Activated naive CD4-positive, alpha-beta T cell treated with anti-CD3 and anti-CD28 coated beads, Interleukin-2, amount 50 U/mL, for 72 hours (primary cell): ENCODE measurements around the gene WAC. TPM values are rescaled to one million over a fixed set of nuclear protein-coding genes. Genes with fewer than 3 reads are reported as not detected.
"Not testable (repeated sequence)": the region's sequence is repeated elsewhere in the genome, so short reads cannot be mapped to it uniquely, and the experiment has no call there.

Experiments
- ATAC-seq, 2 donors: fragments of 150-1000 bp; cut with Tn5 transposase; 2 replicates each; pipeline ENCODE4 v1.10.0; 2021; ENCODE audit warnings: mild to moderate bottlenecking in 2 of 2, moderate library complexity in 2 of 2
- DNase-seq, 2 donors: peaks; one replicate each; pipeline ENCODE4 v3.0.0; 2021 to 2022; ENCODE audit warnings: low spot score in 2 of 2
- H3K27ac Mint-ChIP-seq, 2 donors: one replicate each; pipeline ENCODE4 v1.8.0; 2022; ENCODE audit warnings: mild to moderate bottlenecking in 2 of 2, mixed read lengths in 2 of 2
- H3K36me3 Mint-ChIP-seq, 2 donors: one replicate each; pipeline ENCODE4 v1.8.0; 2022; ENCODE audit warnings: mixed read lengths in 2 of 2
- H3K9me3 Mint-ChIP-seq, 2 donors: one replicate each; pipeline ENCODE4 v1.8.0; 2022; ENCODE audit warnings: mixed read lengths in 2 of 2
- total RNA-seq, 2 donors: library from RNA; stranded (reverse); gene quantifications; one replicate each; pipeline ENCODE4 v1.2.3, GENCODE V29; 2022

Gene WAC
- total RNA-seq, 2 donors from 2014 or later = 119 to 120 TPM

GRCh38 chr10:28551086-28551485, 18.2 kb downstream of the WAC start:
- ATAC-seq = peak in 1 of 2 donors; percentile 15
- no peak for DNase-seq
- Mint-ChIP-seq H3K27ac (no peak overlapping the region), H3K36me3 (peaks cover 27 to 65% of the 10 kb centered on the region in 2 donors), H3K9me3 (peaks cover 0 to 8% of the 10 kb centered on the region in 2 donors)

DNA sequence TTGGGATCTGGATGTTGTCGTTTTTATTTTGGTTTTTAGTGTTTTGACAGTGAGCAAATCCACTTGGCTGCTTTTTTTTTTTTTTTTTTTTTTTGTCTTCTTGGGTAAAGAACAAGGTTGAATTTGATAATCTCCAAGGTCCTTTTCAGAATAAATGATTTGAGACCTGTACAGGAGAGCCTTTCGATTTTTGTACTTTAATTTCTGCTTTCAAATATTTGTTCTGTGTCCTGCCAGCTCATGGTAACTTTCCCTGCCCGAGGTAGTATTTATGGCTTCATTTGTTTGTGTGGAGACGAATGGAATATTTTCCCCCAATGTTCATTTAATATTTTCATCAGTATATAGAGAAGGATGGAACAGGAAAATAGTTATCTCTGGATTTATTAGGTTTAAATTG, 19.9 kb downstream of the WAC start:
- DNase-seq = no peak
- H3K9me3 Mint-ChIP-seq = peaks cover 0 to 8% of the 10 kb centered on the region in 2 donors
- H3K36me3 Mint-ChIP-seq = peaks cover 27 to 75% of the 10 kb centered on the region in 2 donors
- no peak for ATAC-seq
- H3K27ac Mint-ChIP-seq = no peak overlapping the region

DNA sequence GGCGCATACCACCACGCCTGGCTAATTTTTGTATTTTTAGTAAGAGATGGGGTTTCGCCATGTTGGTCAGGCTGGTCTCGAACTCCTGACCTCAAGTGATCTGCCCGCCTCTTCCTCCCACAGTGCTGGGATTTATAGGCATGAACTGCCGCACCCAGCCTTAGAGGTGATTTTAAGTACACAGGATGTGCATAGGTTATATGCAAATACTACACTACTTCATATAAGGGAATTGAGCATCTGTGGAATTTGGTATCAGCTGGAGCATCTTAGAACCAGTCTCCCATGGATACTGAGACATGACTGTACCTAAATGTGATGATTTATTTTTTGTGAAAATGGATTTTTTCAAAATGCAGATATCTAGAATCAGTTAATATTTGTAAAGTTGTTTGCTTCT, 21.1 kb downstream of the WAC start:
- peaks cover 23 to 76% of the 10 kb centered on the region in 2 donors for H3K36me3 Mint-ChIP-seq
- ATAC-seq (no peak), DNase-seq (no peak)
- no peak overlapping the region for H3K27ac Mint-ChIP-seq
- peaks cover 0 to 8% of the 10 kb centered on the region in 2 donors for H3K9me3 Mint-ChIP-seq

- ATAC-seq = no peak
- no peak overlapping the region for H3K27ac Mint-ChIP-seq
- DNase-seq = no peak
- peaks cover 21 to 78% of the 10 kb centered on the region in 2 donors for H3K36me3 Mint-ChIP-seq
- peaks cover 0 to 8% of the 10 kb centered on the region in 2 donors for H3K9me3 Mint-ChIP-seq
Observed at GRCh38 chr10:28554952-28555351, 22.0 kb downstream of the WAC start.

GRCh38 chr10:28555358-28555757, 22.4 kb downstream of the WAC start:
- DNase-seq (no peak), ATAC-seq (no peak)
- Mint-ChIP-seq H3K36me3 (peaks cover 22 to 78% of the 10 kb centered on the region in 2 donors), H3K27ac (no peak overlapping the region), H3K9me3 (peaks cover 0 to 8% of the 10 kb centered on the region in 2 donors)

DNA sequence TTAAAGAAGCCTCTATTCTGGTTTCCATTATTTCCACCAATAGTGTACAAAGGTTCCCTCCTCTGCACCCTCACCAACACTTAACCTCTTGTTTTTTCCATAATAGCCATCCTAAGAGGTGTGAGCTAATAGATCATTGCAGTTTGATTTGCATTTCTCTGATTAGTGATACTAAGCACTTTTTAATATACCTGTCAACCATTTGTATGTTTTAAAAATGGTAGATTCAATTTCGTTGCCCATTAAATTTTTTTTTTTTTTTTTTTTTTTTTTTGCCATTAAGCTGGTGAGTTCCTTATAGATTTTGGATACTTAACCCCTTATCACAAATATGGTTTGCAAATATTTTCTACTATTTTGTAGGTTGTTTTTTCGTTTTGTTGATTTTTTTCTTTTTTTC, 23.2 kb downstream of the WAC start:
- H3K36me3 Mint-ChIP-seq = peaks cover 27 to 84% of the 10 kb centered on the region in 2 donors
- peaks cover 0 to 11% of the 10 kb centered on the region in 2 donors for H3K9me3 Mint-ChIP-seq

GRCh38 chr10:28558186-28558585, 25.3 kb downstream of the WAC start:
- DNase-seq = no peak
- no peak for ATAC-seq
- peaks cover 0 to 11% of the 10 kb centered on the region in 2 donors for H3K9me3 Mint-ChIP-seq
- H3K36me3 Mint-ChIP-seq = peaks cover 27 to 72% of the 10 kb centered on the region in 2 donors
- H3K27ac Mint-ChIP-seq = no peak overlapping the region

More for the DNA sequence above, 23.2 kb downstream of the WAC start:
- H3K27ac Mint-ChIP-seq = no peak overlapping the region
- ATAC-seq = no peak
- DNase-seq = no peak

GRCh38 chr10:28558923-28559508, 26.1 kb downstream of the WAC start:
- DNase-seq = no peak
- Mint-ChIP-seq H3K27ac (no peak overlapping the region), H3K36me3 (peaks cover 26 to 70% of the 10 kb centered on the region in 2 donors), H3K9me3 (peaks cover 0 to 11% of the 10 kb centered on the region in 2 donors)
- no peak for ATAC-seq

DNA sequence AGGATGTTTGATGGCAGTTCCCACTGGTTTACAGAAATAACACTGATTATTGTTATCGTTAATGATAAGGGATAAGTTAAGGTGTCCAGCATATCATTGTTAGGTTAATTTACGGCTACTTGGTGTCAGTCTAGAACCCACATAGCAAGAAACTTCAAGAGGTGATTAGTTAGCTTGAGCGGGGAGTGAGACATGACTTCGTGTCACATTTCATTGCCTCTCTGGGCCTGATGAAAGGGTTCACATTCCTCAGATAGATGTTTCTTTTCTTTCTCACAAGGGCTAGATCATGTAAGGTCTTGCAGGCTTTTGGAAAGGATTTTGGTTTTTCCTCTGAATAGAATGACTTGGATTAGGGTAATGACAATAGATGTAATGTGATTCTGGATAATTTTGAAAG, 26.7 kb downstream of the WAC start:
- DNase-seq (no peak), ATAC-seq (no peak)
- Mint-ChIP-seq H3K27ac (no peak overlapping the region), H3K9me3 (peaks cover 0 to 11% of the 10 kb centered on the region in 2 donors), H3K36me3 (peaks cover 20 to 64% of the 10 kb centered on the region in 2 donors)

- DNase-seq (no peak), ATAC-seq (no peak)
- H3K27ac Mint-ChIP-seq = no peak overlapping the region
- peaks cover 0 to 4% of the 10 kb centered on the region in 2 donors for H3K9me3 Mint-ChIP-seq
- peaks cover 12 to 55% of the 10 kb centered on the region in 2 donors for H3K36me3 Mint-ChIP-seq
Observed at GRCh38 chr10:28560617-28561016, 27.7 kb downstream of the WAC start.

DNA sequence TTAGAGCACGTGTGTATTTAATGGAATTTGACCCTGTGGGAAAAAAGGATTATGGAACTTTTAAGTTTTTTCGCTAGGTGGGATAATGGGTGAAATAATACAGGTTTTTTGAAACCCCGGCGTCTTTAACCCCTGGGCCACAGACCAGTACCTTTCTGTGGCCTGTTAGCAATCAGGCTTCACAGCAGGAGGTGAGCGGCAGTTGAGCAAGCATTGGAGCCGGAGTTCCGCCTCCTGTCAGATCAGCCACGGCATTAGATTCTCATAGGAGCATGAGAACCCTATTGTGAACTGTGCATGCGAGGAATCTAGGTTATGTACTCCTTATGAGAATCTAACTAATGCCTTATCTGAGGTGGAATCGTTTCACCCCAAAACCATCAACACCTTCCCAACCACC, 28.6 kb downstream of the WAC start:
- peaks cover 0 to 4% of the 10 kb centered on the region in 2 donors for H3K9me3 Mint-ChIP-seq
- ATAC-seq (no peak), DNase-seq (no peak)
- no peak overlapping the region for H3K27ac Mint-ChIP-seq
- H3K36me3 Mint-ChIP-seq = peaks cover 12 to 56% of the 10 kb centered on the region in 2 donors

GRCh38 chr10:28564905-28565304, 32.0 kb downstream of the WAC start:
- DNase-seq (no peak), ATAC-seq (peak; percentile 43 to 81)
- Mint-ChIP-seq H3K36me3 (peaks cover 6 to 36% of the 10 kb centered on the region in 2 donors), H3K27ac (no peak overlapping the region), H3K9me3 (peaks cover 0 to 4% of the 10 kb centered on the region in 2 donors)

DNA sequence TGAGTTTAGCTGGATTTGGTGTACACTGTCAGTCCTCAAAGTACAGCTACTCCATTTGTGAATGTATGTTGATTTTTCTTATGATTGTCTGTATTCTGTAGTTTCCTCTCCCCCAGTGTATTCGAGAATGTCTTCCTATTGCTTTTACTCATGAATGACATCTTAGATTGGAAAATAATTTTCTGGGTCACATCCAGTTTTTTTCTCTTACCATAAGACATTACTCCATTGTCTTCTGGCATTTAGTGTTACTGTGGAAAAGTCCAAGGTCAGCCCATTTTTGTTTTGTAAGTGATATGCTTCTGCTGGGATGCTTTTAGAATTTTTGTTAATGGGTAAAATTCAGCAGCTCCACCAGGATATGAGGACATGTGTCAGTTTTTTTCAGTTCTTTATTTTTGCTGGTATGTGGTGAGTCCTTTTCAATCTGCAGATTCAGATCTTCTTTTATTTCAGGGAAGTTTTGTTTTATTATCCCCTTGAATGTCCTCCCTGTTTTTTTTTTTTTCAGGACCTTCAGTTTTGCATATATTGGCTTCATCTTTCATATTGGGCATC, 33.6 kb downstream of the WAC start:
- no peak for DNase-seq
- H3K36me3 Mint-ChIP-seq = peaks cover 0 to 27% of the 10 kb centered on the region in 2 donors
- no peak for ATAC-seq
- no peak overlapping the region for H3K27ac Mint-ChIP-seq
- H3K9me3 Mint-ChIP-seq = no peaks in the 10 kb centered on the region

- H3K27ac Mint-ChIP-seq = peak overlapping the region; percentile 11 to 14
- no peaks in the 10 kb centered on the region for H3K9me3 Mint-ChIP-seq
- DNase-seq = no peak
- ATAC-seq = peak; percentile 43 to 56
- peaks cover 0 to 26% of the 10 kb centered on the region in 2 donors for H3K36me3 Mint-ChIP-seq
Observed at GRCh38 chr10:28569506-28570159, 36.7 kb downstream of the WAC start.

- ATAC-seq (no peak), DNase-seq (no peak)
- Mint-ChIP-seq H3K27ac (no peak overlapping the region), H3K36me3 (peaks cover 0 to 33% of the 10 kb centered on the region in 2 donors), H3K9me3 (no peaks in the 10 kb centered on the region)
Observed at GRCh38 chr10:28570598-28570997, 37.7 kb downstream of the WAC start.

DNA sequence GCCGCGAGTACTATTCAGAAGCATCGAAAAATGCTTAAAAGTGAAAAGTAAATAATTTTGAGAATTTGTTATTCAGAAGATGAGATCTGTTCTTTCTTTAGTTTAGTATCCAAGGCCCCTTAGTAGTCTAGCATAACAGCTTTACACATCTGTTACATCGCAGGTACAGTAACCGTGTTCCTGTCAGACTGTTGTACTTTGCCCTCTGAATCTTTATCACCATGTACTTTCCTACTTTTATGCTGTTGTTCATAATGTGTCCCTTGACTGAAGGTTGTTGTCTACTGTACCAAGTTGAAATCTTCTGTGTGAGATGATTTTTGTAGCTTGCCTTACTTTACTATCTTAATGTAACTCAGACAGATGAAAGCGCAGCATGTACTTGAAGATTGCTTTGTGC, 38.3 kb downstream of the WAC start:
- no peak for ATAC-seq
- no peaks in the 10 kb centered on the region for H3K9me3 Mint-ChIP-seq
- no peak for DNase-seq
- H3K27ac Mint-ChIP-seq = no peak overlapping the region
- H3K36me3 Mint-ChIP-seq = peaks cover 0 to 27% of the 10 kb centered on the region in 2 donors

DNA sequence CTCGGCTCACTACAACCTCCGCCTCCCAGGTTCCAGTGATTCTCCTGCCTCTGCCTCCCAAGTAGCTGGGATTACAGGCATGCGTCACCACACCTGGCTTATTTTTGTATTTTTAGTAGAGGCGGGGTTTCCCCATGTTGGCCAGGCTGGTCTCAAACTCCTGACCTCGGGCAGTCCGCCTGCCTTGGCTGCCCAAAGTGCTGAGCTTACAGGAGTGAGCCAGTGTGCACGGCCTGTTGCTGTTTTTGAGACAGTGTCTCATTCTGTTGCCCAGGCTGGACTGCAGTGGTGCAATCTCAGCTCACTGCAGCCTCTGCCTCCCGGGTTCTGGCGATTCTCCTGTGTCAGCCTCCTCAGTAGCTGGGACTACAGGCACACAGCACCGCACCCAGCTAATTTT, 41.3 kb downstream of the WAC start:
- Mint-ChIP-seq H3K27ac (peak overlapping the region in 1 of 2 donors; percentile 9), H3K36me3 (peaks cover 0 to 30% of the 10 kb centered on the region in 2 donors)
- not testable (repeated sequence) for DNase-seq, H3K9me3 Mint-ChIP-seq, ATAC-seq
